ENCODE measurements around the gene NOP9.

The NOP9 gene

DNA sequence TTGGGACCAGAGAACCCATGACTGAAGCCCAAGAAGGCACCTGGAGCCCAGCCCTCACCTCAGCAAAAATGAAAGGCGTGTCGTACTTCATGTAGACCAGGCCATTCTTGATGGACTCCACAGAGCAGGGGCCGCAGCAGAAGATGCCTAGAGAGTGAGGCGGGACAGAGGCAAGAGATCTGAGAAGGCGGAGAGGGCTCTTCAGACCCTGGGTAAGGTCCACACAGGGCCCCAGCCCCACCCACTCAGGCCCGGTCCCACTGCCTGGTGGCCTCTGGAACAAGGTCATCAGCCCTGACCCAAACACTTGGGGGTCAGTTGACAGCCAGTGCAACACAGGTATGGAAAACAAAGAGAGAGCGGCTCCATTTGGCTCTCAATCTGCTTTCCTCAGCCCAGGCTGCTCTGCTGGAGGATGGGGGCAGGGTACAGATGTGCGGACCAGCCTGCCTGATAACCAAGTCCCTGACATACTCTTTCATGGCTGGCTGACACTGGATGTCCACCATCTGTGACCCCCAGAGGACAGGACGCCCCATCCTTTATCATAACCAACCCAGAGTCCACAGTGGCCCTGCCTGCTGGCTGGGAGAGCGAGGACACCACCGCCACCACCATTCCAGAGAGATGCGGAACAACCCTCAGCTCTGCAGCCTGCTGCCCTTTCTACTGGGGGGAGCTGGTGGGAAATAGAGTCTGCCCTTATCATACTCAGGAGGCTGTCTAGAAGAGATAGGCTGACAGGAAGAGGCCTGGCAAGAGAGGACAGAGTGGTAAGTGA, 43.5 kb upstream of the NOP9 start:
- FAIRE-seq (no peak), DNase-seq (ENCODE audit: insufficient read length, low spot score) (no peak)
- no peak for TF ChIP-seq TAF1 (IDR thresholded peaks at IDR 0.05; ENCODE audit: low read depth, low read length)
- TF ChIP-seq POU2F2 (IDR thresholded peaks at IDR 0.05; ENCODE audit: low read depth, low read length) = no peak
- TF ChIP-seq POLR2AphosphoS5 (IDR thresholded peaks at IDR 0.05; ENCODE audit: low read depth, low read length) = no peak
- TF ChIP-seq POLR2A (IDR thresholded peaks at IDR 0.05; ENCODE audit: low read depth, low read length) = no peak
- no peak for TF ChIP-seq PAX5 (IDR thresholded peaks at IDR 0.05; ENCODE audit: insufficient read depth, low read length, severe bottlenecking)
- no peak for TF ChIP-seq SPI1 (IDR thresholded peaks at IDR 0.05; ENCODE audit: low read depth, low read length)

DNA sequence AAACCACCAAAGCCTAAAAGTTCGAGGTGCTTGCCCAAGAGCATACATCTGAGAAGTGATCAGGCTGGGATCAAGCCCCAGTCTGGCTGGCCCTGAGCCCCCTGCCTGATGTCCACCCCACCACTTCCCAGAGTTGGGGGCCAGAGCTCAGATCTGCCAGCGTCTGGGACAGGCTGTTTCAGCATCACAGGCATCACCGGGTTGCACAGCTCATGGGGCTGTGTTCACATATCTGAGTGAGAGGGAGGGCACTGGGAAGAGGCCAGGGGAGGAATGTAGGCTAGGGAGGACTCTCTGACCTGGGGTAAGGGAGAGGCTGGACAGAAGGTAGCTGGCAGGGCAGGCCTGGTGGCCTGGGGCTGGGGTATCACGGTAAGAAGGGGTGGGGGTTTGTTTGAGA, 42.7 kb upstream of the NOP9 start:
- TF ChIP-seq POLR2AphosphoS5 (IDR thresholded peaks at IDR 0.05; ENCODE audit: low read depth, low read length) = no peak
- no peak for TF ChIP-seq SPI1 (IDR thresholded peaks at IDR 0.05; ENCODE audit: low read depth, low read length)
- no peak for TF ChIP-seq POU2F2 (IDR thresholded peaks at IDR 0.05; ENCODE audit: low read depth, low read length)
- TF ChIP-seq TAF1 (IDR thresholded peaks at IDR 0.05; ENCODE audit: low read depth, low read length) = no peak
- no peak for TF ChIP-seq POLR2A (IDR thresholded peaks at IDR 0.05; ENCODE audit: low read depth, low read length)
- TF ChIP-seq PAX5 (IDR thresholded peaks at IDR 0.05; ENCODE audit: insufficient read depth, low read length, severe bottlenecking) = no peak
- DNase-seq (ENCODE audit: insufficient read length, low spot score) (no peak), FAIRE-seq (no peak)

DNA sequence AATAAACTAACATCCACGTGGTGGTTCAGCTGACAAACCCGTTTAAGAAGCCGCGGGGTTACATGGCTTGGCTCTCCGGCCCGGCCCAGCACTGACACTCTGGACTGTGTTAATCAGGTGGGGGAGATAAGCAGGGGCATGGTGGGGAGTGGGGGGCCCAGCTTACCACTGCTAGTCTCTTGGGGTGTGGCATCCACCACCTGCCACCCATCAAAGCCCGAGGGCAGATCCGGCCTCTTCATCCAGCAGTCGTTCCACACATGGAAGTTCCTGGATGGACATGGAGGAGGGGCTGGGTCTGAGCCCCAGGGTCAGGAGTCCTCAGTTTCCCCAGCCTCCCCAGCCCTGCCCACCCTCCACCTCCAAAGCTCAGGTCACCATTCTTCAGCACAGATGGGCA, 41.5 kb upstream of the NOP9 start:
- DNase-seq (ENCODE audit: insufficient read length, low spot score) (no peak), FAIRE-seq (no peak)
- TF ChIP-seq POU2F2 (IDR thresholded peaks at IDR 0.05; ENCODE audit: low read depth, low read length) = no peak

DNA sequence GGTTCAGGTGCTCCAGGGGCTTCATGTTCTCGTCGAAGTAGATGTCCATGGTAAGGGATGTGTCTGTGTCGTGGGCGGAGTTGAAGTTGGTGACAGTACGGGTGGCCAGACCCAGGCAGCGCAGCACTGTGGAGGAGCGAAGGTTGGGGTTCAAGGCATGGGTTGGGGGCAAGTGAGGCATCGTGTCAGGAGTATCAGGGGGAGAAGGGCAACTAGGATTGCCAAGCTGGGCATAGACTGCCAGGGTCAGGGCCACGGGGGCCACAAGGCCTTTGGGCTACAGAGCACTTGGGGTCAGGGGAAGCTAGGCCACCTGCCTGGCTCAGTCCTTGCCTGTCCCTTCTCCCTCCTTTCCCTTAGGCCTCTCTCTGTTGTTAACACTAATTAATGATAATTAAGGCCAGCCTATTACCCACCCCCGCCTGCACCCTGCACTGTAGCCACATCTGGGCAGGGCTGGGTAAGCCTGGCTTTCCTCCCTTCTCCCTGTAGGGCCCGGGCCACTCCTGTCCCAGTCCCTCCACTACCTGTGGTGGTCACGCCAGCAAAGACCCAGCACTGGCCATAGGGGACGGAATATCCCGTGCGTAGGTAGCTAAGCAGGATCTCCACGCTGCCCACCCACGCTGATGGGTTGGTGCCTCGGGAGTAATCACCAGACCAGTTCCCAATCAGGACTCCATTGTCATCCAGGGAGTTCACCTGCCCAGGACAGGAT, 40.9 kb upstream of the NOP9 start:
- no peak for TF ChIP-seq POU2F2 (IDR thresholded peaks at IDR 0.05; ENCODE audit: low read depth, low read length)
- FAIRE-seq (no peak), DNase-seq (ENCODE audit: insufficient read length, low spot score) (no peak)

DNA sequence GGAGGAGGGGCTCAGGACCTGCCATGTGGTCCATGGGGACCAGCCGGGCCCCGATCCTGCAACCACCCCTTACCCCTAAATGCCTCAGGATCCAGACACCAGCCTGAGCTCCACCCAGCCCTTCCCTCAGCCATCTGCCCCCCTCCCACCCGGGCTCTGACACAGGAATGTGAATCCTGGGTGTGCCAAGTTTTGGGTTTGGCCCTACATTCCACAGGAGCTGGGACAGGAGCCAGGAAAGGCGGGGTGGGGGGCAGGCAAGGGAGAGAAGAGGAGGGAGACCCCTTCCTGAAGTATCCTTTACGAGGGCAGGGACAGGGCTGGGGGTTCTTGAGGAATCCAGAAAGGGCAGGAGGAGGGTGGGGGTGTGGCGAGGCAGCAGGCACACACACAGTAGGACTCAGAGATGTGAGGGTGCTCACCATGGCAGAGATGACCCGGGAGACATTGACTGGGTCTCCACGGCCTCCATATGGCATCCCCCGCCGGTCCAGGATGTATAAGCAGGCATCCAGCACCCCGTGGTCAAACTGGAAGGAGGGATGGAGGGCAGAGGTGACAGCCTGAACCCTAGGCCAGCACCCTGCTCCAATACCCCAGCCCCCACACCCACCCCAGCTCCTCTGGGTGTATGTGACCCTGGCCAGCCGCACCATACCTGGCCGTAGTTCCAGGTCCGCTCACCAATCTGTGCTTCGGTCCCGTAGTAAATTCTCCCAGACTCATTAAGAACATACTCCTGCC, 40.2 kb upstream of the NOP9 start:
- FAIRE-seq = no peak
- DNase-seq (ENCODE audit: insufficient read length, low spot score) = no peak
- no peak for TF ChIP-seq SPI1 (IDR thresholded peaks at IDR 0.05; ENCODE audit: low read depth, low read length)
- TF ChIP-seq PAX5 (IDR thresholded peaks at IDR 0.05; ENCODE audit: insufficient read depth, low read length, severe bottlenecking) = no peak
- TF ChIP-seq POU2F2 (IDR thresholded peaks at IDR 0.05; ENCODE audit: low read depth, low read length) = no peak
- no peak for TF ChIP-seq TAF1 (IDR thresholded peaks at IDR 0.05; ENCODE audit: low read depth, low read length)
- no peak for TF ChIP-seq POLR2AphosphoS5 (IDR thresholded peaks at IDR 0.05; ENCODE audit: low read depth, low read length)
- no peak for TF ChIP-seq POLR2A (IDR thresholded peaks at IDR 0.05; ENCODE audit: low read depth, low read length)

DNA sequence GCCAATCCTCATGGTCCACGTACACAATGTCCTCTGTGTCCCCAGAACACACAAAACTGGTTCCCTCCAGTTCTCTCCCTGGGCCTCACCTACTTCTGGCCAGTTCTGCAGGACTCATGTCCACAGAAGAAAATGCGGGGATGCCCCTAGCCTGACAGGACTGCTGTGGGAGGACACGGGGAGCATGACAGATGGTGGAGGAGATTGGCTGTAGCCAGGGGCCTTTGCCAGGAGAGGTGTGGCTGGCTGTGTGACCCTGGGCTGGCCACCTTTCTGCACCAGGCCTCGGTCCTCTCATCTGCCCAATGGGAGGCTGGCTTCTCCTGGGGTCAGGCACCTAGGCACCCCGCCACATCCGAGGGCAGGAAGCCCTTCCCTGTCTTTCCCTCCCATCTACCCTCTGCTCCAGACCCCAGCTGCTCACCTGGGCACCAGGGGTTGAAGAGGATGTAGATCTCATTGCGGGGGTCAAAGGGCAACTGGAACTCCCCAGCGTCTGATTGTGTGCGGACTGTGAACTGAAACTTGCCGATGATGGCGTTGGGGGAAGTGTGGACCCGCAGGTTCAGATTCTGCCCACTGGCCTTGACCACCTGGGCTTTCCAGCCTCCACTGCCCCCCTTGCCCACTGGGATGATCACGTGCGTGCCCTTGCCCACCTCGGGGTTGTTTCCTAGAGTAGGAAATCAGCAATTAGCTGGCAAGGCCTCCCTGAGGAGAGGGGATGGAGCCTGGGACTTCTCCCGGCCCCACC, 39.4 kb upstream of the NOP9 start:
- FAIRE-seq = no peak
- TF ChIP-seq TAF1 (IDR thresholded peaks at IDR 0.05; ENCODE audit: low read depth, low read length) (no peak), SPI1 (IDR thresholded peaks at IDR 0.05; ENCODE audit: low read depth, low read length) (no peak), POU2F2 (IDR thresholded peaks at IDR 0.05; ENCODE audit: low read depth, low read length) (no peak), PAX5 (IDR thresholded peaks at IDR 0.05; ENCODE audit: insufficient read depth, low read length, severe bottlenecking) (no peak), POLR2A (IDR thresholded peaks at IDR 0.05; ENCODE audit: low read depth, low read length) (no peak), POLR2AphosphoS5 (IDR thresholded peaks at IDR 0.05; ENCODE audit: low read depth, low read length) (no peak)

DNA sequence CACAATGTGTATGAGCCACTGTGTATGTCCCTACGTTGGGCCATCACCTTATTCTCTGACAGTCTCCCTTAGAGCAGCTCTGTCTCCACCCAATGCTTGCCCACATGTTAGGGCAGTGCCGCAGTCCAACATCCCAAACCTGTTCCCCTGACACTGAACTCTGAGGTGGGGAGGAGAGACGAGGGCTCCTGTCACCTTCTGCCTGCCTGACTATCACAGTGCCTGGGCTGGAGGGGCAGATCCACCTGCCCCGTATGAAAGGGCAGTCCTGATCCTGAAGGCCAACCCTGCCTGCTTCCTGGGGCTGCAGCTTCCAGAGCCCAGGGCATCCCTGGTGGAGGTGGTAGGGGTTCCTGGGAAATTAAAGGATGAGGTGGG, 38.9 kb upstream of the NOP9 start:
- DNase-seq (ENCODE audit: insufficient read length, low spot score) (no peak), FAIRE-seq (no peak)
- TF ChIP-seq POLR2AphosphoS5 (IDR thresholded peaks at IDR 0.05; ENCODE audit: low read depth, low read length) = no peak
- no peak for TF ChIP-seq POLR2A (IDR thresholded peaks at IDR 0.05; ENCODE audit: low read depth, low read length)
- no peak for TF ChIP-seq TAF1 (IDR thresholded peaks at IDR 0.05; ENCODE audit: low read depth, low read length)
- no peak for TF ChIP-seq POU2F2 (IDR thresholded peaks at IDR 0.05; ENCODE audit: low read depth, low read length)
- no peak for TF ChIP-seq SPI1 (IDR thresholded peaks at IDR 0.05; ENCODE audit: low read depth, low read length)
- no peak for TF ChIP-seq PAX5 (IDR thresholded peaks at IDR 0.05; ENCODE audit: insufficient read depth, low read length, severe bottlenecking)

More for the DNA sequence above, 39.4 kb upstream of the NOP9 start:
- DNase-seq (ENCODE audit: insufficient read length, low spot score) = no peak

DNA sequence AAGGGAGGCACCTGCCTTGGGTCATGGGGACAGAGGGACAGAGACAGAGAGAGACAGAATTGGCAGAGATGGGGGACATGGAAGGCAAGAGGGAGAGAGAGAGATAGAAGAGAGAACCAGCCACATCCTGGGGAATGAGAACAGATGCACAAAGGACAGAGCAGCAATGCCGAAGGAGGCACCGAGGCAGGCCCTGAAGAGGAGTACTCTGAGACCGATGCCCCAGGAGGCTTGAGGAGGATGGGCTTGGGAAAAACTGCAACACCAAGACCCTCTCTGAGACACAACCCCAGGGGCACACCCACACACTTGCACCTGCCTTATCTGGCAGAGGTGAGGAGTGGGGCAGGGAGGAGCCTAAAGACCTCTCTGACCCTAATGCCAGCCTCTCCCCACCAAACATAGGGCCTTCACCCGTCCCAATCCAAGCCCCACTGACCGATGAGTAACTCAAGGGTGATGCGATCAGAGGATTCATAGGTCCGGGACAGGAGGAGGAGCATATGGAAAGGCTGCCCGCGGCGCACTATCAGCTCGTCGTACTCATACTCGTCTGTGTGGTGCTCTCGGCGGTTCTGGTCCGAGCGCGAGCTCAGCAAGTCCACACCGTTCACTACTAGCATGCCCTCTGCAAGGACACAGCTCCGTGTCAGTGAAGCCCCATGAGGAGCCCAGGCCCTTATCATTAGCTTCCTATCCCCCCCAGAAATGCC, 38.2 kb upstream of the NOP9 start:
- DNase-seq (ENCODE audit: insufficient read length, low spot score) (no peak), FAIRE-seq (no peak)
- no peak for TF ChIP-seq TAF1 (IDR thresholded peaks at IDR 0.05; ENCODE audit: low read depth, low read length)
- TF ChIP-seq PAX5 (IDR thresholded peaks at IDR 0.05; ENCODE audit: insufficient read depth, low read length, severe bottlenecking) = no peak
- no peak for TF ChIP-seq POLR2A (IDR thresholded peaks at IDR 0.05; ENCODE audit: low read depth, low read length)
- no peak for TF ChIP-seq SPI1 (IDR thresholded peaks at IDR 0.05; ENCODE audit: low read depth, low read length)
- no peak for TF ChIP-seq POU2F2 (IDR thresholded peaks at IDR 0.05; ENCODE audit: low read depth, low read length)
- TF ChIP-seq POLR2AphosphoS5 (IDR thresholded peaks at IDR 0.05; ENCODE audit: low read depth, low read length) = no peak

DNA sequence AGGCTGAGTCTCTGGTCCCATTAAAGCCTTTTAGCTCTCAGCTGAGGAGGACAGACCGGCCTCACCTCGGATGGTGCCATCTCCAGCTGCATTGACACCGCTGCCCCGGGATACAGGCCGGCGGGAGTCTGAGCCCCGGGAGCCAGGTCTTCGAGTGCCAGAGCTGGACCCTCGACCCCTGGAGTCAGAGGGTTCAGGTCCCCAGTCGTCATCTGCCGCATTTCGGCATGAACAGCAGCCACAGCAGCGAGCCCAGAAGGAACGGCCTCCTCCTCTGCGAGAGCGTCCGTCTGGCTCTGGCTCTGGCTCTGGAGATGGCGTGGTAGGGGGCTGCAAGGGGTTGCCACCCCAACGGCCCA, 37.7 kb upstream of the NOP9 start:
- no peak for FAIRE-seq
- no peak for DNase-seq (ENCODE audit: insufficient read length, low spot score)
- TF ChIP-seq PAX5 (IDR thresholded peaks at IDR 0.05; ENCODE audit: insufficient read depth, low read length, severe bottlenecking) (no peak), POLR2AphosphoS5 (IDR thresholded peaks at IDR 0.05; ENCODE audit: low read depth, low read length) (no peak), TAF1 (IDR thresholded peaks at IDR 0.05; ENCODE audit: low read depth, low read length) (no peak), SPI1 (IDR thresholded peaks at IDR 0.05; ENCODE audit: low read depth, low read length) (no peak), POU2F2 (IDR thresholded peaks at IDR 0.05; ENCODE audit: low read depth, low read length) (no peak), POLR2A (IDR thresholded peaks at IDR 0.05; ENCODE audit: low read depth, low read length) (no peak)

Data from GM12891 (cell line).